ENCODE measurements around the gene NQO2.
"Not testable (repeated sequence)": the region's sequence is repeated elsewhere in the genome, so short reads cannot be mapped to it uniquely, and the experiment has no call there.

DNA sequence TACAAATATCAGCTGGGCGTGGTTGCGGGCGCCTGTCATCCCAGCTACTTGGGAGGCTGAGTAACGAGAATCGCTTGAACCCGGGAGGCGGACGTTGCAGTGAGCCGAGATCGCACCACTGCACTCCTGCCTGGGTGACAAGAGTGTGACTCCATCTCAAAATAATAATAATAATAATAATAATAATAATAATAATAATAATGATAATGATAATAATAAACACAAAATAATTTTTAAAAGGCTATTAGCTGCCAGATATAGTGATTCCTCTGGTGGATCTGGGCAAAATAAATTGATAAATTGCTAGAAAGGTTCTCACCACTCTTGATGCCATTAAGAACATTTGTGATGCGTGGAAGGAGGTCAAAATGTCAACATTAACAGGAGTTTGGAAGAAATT lies 60.4 kb downstream of the NQO2 start:
- TF ChIP-seq, protein P1, sequence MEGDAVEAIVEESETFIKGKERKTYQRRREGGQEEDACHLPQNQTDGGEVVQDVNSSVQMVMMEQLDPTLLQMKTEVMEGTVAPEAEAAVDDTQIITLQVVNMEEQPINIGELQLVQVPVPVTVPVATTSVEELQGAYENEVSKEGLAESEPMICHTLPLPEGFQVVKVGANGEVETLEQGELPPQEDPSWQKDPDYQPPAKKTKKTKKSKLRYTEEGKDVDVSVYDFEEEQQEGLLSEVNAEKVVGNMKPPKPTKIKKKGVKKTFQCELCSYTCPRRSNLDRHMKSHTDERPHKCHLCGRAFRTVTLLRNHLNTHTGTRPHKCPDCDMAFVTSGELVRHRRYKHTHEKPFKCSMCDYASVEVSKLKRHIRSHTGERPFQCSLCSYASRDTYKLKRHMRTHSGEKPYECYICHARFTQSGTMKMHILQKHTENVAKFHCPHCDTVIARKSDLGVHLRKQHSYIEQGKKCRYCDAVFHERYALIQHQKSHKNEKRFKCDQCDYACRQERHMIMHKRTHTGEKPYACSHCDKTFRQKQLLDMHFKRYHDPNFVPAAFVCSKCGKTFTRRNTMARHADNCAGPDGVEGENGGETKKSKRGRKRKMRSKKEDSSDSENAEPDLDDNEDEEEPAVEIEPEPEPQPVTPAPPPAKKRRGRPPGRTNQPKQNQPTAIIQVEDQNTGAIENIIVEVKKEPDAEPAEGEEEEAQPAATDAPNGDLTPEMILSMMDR (IDR thresholded peaks at IDR 0.05; ENCODE audit: borderline replicate concordance, extremely low read depth, low read length, poor library complexity, severe bottlenecking): not testable (repeated sequence)
- not testable (repeated sequence) for TF ChIP-seq EZH2 (IDR thresholded peaks at IDR 0.05; ENCODE audit: borderline replicate concordance, low read depth, low read length, severe bottlenecking)

Measured in DND-41 (cell line).